Colonic mucosa (tissue), 4 donors: ENCODE measurements around the gene ARHGAP35. TPM values are rescaled to one million over a fixed set of nuclear protein-coding genes. Genes with fewer than 3 reads are reported as not detected.

Experiments used
- DNase-seq: peaks from one replicate; pipeline ENCODE4 v3.0.0-alpha.2; 2020
- H3K27ac ChIP-seq: fragments of 200-600 bp; one replicate; pipeline ENCODE4 v1.8.0; 2021
- H3K27me3 ChIP-seq: fragments of 200-600 bp; one replicate; pipeline ENCODE4 v1.8.0; 2021
- H3K36me3 ChIP-seq: fragments of 200-600 bp; one replicate; pipeline ENCODE4 v1.8.0; 2021
- H3K4me1 ChIP-seq: fragments of 200-600 bp; one replicate; pipeline ENCODE4 v1.8.0; 2021; ENCODE audit warnings: mild to moderate bottlenecking
- H3K4me3 ChIP-seq: fragments of 200-600 bp; one replicate; pipeline ENCODE4 v1.8.0; 2021
- H3K9ac ChIP-seq, 2 donors: one replicate each; pipeline ENCODE4 v1.7.0; 2013; ENCODE audit warnings: control low read depth in 2 of 2, low read depth in 2 of 2, low read length in 2 of 2
- H3K9me3 ChIP-seq: fragments of 200-600 bp; one replicate; pipeline ENCODE4 v1.8.0; 2021
- intact Hi-C: fragments of 100-400 bp; cut with DNase I; formaldehyde crosslinking; loops from one replicate; pipeline ENCODE4 v1.14.1; 2022
- total RNA-seq, 2 donors: library from RNA; stranded (reverse); fragmentation: NEBNext Ultra II Directional in 1 of 2; extraction: Animal tissue kit (Norgen Biotek cat#: 25700) in 1 of 2; gene quantifications; one replicate each; pipeline ENCODE4 v1.2.1, GENCODE V29; 2021
- TF ChIP-seq, protein P1 (sequence below): fragments of 200-600 bp; IDR thresholded peaks from one replicate; pipeline ENCODE4 v1.8.0; 2022; ENCODE audit warnings: antibody characterized with exemption, mild to moderate bottlenecking
- donor health status: healthy.
- donor health status: DM: no; HTN: no; CAD: no.
- donor health status: DM: no; HTN: no; CAD: no.

Gene ARHGAP35
- total RNA-seq, 2 donors from 2014 or later: 45.1 to 61.3 TPM

DNA sequence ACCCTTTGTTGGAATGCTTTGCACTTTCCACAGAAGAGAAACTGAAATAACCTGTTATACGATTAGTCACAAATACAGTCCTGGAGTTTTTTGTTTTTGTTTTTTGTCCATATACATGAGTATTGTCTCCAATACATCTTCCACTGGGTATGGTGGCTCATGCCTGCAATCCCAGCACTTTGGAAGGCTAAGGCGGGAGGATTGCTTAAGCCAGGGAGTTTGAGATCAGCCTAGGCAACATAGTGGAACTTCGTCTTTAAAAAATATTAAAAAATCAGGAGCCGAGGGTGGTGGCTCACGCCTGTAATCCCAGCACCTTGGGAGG is 35.1 kb upstream of the ARHGAP35 start:
- intact Hi-C loops: no loop called here
- Histone ChIP-seq H3K27ac (no peak overlapping the region), H3K36me3 (no peaks in the 10 kb centered on the region), H3K9me3 (no peaks in the 10 kb centered on the region), H3K4me1 (peaks cover 15% of the 10 kb centered on the region), H3K4me3 (no peak overlapping the region), H3K9ac (no peak overlapping the region), H3K27me3 (no peaks in the 10 kb centered on the region)
- no peak for DNase-seq
- TF ChIP-seq, protein P1, sequence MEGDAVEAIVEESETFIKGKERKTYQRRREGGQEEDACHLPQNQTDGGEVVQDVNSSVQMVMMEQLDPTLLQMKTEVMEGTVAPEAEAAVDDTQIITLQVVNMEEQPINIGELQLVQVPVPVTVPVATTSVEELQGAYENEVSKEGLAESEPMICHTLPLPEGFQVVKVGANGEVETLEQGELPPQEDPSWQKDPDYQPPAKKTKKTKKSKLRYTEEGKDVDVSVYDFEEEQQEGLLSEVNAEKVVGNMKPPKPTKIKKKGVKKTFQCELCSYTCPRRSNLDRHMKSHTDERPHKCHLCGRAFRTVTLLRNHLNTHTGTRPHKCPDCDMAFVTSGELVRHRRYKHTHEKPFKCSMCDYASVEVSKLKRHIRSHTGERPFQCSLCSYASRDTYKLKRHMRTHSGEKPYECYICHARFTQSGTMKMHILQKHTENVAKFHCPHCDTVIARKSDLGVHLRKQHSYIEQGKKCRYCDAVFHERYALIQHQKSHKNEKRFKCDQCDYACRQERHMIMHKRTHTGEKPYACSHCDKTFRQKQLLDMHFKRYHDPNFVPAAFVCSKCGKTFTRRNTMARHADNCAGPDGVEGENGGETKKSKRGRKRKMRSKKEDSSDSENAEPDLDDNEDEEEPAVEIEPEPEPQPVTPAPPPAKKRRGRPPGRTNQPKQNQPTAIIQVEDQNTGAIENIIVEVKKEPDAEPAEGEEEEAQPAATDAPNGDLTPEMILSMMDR: no peak

DNA sequence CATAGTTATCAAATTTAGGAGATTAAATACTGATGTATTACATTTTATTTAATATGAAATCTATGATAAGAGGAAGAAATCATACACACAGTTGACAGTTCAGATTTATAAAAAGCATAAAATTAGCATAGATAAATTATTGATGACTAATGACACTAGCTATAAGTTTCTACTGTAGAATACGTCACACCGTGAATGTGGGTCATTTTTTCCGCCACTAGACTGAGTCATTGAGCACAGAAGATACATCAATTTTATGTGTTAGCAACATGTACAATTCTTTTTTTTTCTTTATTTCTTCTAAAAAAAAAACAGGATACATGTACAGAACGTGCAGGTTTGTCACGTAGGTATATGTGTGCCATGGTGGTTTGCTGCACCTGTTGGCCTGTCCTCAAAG is 32.3 kb upstream of the ARHGAP35 start:
- no peak for DNase-seq
- H3K9ac ChIP-seq: no peak overlapping the region
- no peak overlapping the region for H3K27ac ChIP-seq
- no peaks in the 10 kb centered on the region for H3K4me1 ChIP-seq
- intact Hi-C loops: no loop called here
- no peak overlapping the region for H3K4me3 ChIP-seq
- H3K27me3 ChIP-seq: no peaks in the 10 kb centered on the region
- H3K36me3 ChIP-seq: no peaks in the 10 kb centered on the region
- TF ChIP-seq, protein P1: no peak
- no peaks in the 10 kb centered on the region for H3K9me3 ChIP-seq

DNA sequence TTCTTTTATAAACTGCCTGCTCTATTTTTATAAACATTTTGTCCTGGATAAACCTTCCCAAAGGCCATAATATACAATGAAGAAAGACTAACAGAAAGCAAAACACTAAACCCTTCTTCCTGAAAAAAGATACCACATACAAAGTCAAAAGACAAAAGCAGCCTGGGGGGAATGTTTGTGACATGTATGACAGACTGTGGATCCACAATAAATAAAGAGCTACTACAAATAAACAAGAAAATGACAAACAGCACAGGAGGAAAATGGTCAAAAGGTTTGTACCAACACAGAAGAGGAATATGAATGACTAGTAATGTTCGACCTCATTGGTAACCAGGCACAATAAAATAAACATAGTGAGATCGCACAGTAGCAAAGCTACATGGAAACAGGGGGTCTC is 29.9 kb upstream of the ARHGAP35 start:
- no peak for DNase-seq
- H3K9ac ChIP-seq: no peak overlapping the region
- H3K27me3 ChIP-seq: no peaks in the 10 kb centered on the region
- H3K9me3 ChIP-seq: no peaks in the 10 kb centered on the region
- H3K4me3 ChIP-seq: no peak overlapping the region
- TF ChIP-seq, protein P1: no peak
- no peaks in the 10 kb centered on the region for H3K36me3 ChIP-seq
- no peak overlapping the region for H3K27ac ChIP-seq
- intact Hi-C loops: no loop called here
- H3K4me1 ChIP-seq: no peaks in the 10 kb centered on the region

DNA sequence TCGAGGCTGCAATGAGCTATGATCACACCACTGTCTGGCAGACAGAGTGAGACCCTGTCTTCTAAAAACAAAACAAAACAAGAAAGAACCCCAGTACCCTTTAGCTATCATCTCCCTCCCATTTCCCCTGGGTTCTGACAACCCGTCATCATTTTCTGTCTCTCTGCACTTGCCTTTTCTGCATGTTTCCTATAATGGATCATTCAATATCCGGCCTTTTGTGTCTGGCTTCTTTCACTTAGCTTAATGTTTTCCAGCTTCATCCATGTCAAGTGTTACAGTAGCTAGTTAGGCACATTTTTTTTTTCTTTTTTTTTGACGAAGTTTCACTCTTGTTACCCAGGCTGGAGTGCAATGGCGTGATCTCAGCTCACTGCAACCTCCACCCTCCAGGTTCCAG is 26.7 kb upstream of the ARHGAP35 start:
- no peak for DNase-seq
- TF ChIP-seq, protein P1: no peak
- Histone ChIP-seq H3K4me3 (no peak overlapping the region), H3K4me1 (no peaks in the 10 kb centered on the region), H3K27ac (no peak overlapping the region), H3K9me3 (no peaks in the 10 kb centered on the region), H3K36me3 (no peaks in the 10 kb centered on the region), H3K9ac (no peak overlapping the region), H3K27me3 (no peaks in the 10 kb centered on the region)
- intact Hi-C loops: no loop called here

DNA sequence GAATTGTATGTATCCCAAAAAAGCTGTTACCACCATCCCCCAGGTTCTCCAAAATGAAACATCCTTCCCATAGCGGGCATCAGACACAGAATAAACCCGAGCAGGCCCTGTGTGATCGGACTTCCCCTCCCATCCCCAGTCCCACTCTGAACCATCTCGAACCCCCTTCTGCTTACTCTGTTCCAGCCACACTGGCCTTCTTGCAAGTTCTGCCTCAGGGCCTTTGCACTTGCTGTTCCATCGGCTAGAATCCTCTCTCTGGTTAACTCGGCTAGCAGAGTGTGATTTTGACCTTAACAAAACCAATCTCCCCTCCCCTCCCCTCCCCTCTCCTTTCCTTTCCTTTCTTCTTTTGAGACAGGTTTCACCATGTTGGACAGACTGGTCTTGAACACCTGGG is 25.8 kb upstream of the ARHGAP35 start:
- Histone ChIP-seq H3K4me3 (no peak overlapping the region), H3K9me3 (no peaks in the 10 kb centered on the region), H3K27ac (no peak overlapping the region), H3K4me1 (peaks cover 6% of the 10 kb centered on the region), H3K9ac (no peak overlapping the region), H3K36me3 (no peaks in the 10 kb centered on the region), H3K27me3 (no peaks in the 10 kb centered on the region)
- TF ChIP-seq, protein P1: no peak
- intact Hi-C loops: no loop called here
- no peak for DNase-seq

DNA sequence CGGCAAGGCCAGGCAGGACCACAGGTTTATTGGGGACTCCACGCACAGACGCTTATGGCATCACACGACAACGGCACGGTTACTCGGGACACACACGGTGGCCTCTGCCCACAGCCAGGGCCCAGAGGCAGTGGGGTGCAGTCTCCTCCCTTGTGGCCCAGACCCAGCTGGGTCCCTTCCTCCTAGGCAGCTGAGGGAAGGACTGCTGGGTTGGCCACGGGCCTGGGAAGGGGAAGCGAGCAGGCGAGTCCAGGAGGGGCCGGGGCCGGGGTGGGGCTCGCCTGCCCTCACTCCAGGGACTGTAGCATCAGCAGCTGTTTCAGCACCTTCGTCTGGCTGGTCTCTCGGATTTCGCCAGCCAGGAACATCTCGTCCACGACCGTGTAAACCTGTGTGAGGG is 22.6 kb upstream of the ARHGAP35 start:
- H3K36me3 ChIP-seq: no peaks in the 10 kb centered on the region
- H3K9me3 ChIP-seq: no peaks in the 10 kb centered on the region
- H3K9ac ChIP-seq: no peak overlapping the region
- no peak for DNase-seq
- no peak overlapping the region for H3K4me3 ChIP-seq
- H3K4me1 ChIP-seq: peaks cover 6% of the 10 kb centered on the region
- intact Hi-C loops: no loop called here
- TF ChIP-seq, protein P1: no peak
- no peaks in the 10 kb centered on the region for H3K27me3 ChIP-seq
- H3K27ac ChIP-seq: no peak overlapping the region
